Activated naive CD8-positive, alpha-beta T cell treated with anti-CD3 and anti-CD28 coated beads, Interleukin-2, amount 10 ng/mL, durations not matched to agents 7 days and 5 days (primary cell): ENCODE measurements around the gene CDKN2D. TPM values are rescaled to one million over a fixed set of nuclear protein-coding genes. Genes with fewer than 3 reads are reported as not detected.

Source experiments
- ATAC-seq: fragments of 150-1000 bp; cut with Tn5 transposase; one replicate; pipeline ENCODE4 v1.10.0; 2021; ENCODE audit warnings: low read depth, moderate library complexity
- POLR2A ChIA-PET: fragments of 350-600 bp; sonication (Branson Sonifier 250); formaldehyde crosslinking; loops from one replicate; lab custom pipeline; 2021; ENCODE audit warnings: antibody characterized with exemption; lab: Charles Lee
- DNase-seq: peaks from one replicate; pipeline ENCODE4 v3.0.0; 2021
- H3K27ac Mint-ChIP-seq: one replicate; pipeline ENCODE4 v1.8.0; 2022; ENCODE audit warnings: mild to moderate bottlenecking, mixed read lengths
- H3K27me3 Mint-ChIP-seq: one replicate; pipeline ENCODE4 v1.8.0; 2022; ENCODE audit warnings: mild to moderate bottlenecking, moderate library complexity, mixed read lengths
- H3K36me3 Mint-ChIP-seq: one replicate; pipeline ENCODE4 v1.8.0; 2021; ENCODE audit warnings: mild to moderate bottlenecking, mixed read lengths
- H3K4me1 Mint-ChIP-seq: one replicate; pipeline ENCODE4 v1.8.0; 2021; ENCODE audit warnings: mixed read lengths
- H3K4me3 Mint-ChIP-seq: one replicate; pipeline ENCODE4 v1.8.0; 2022; ENCODE audit warnings: mild to moderate bottlenecking, moderate library complexity, mixed read lengths
- H3K9me3 Mint-ChIP-seq: one replicate; pipeline ENCODE4 v1.8.0; 2021; ENCODE audit warnings: mixed read lengths
- microRNA-seq: library from miRNA; unstranded; fragments of <30 nt; microRNA quantifications from one replicate; pipeline ENCODE4 v1.2.0, GENCODE V29; 2022
- total RNA-seq, 2 experiments: library from RNA; stranded (reverse); gene quantifications; one replicate each; pipeline ENCODE4 v1.2.3, GENCODE V29; 2021

Gene CDKN2D
- total RNA-seq, 2 experiments from 2014 or later, result 93.0 to 95.9 TPM

DNA sequence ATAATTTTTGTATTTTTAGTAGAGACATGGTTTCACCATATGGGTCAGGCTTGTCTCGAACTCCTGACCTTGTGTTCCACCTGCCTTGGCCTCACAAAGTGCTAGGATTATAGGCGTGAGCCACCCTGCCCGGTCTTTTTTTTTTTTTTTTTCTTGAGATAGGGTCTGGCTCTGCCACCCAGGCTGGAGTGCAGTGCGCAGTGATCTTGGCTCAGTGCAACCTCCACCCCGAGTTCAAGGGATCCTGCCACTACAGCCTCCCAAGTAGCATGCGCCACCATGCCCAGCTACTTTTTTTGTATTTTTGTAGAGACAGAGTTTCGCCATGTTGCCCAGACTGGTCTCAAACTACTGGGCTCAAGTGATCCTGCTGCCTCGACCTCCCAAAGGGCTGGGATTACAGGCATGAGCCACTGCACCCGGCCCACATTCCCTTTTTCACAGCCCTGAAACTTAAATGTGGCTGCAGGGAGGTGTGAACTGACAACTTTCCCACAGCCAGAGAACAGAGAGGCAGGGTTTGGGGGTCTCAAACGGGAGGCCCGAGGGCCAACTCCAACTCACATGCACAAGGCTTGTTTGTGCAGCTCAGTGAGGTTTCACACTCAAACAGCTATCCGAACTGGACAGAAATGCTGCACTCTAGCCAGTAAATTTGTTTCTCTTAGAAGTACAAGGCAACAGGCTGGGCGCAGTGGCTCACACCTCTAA lies 47.2 kb downstream of the CDKN2D start:
- H3K9me3 Mint-ChIP-seq, result no peaks in the 10 kb centered on the region
- no peak overlapping the region for H3K4me3 Mint-ChIP-seq
- POLR2A ChIA-PET, result interaction anchor here (0.6 kb wide), 1 partner anchor 51 kb away, joined by 4 read pairs; no protein-coding TSS in a partner anchor
- H3K27me3 Mint-ChIP-seq, result peaks cover 43% of the 10 kb centered on the region
- DNase-seq, result no peak
- H3K4me1 Mint-ChIP-seq, result peaks cover 19% of the 10 kb centered on the region
- no peak overlapping the region for H3K27ac Mint-ChIP-seq
- no peaks in the 10 kb centered on the region for H3K36me3 Mint-ChIP-seq
- no peak for ATAC-seq

DNA sequence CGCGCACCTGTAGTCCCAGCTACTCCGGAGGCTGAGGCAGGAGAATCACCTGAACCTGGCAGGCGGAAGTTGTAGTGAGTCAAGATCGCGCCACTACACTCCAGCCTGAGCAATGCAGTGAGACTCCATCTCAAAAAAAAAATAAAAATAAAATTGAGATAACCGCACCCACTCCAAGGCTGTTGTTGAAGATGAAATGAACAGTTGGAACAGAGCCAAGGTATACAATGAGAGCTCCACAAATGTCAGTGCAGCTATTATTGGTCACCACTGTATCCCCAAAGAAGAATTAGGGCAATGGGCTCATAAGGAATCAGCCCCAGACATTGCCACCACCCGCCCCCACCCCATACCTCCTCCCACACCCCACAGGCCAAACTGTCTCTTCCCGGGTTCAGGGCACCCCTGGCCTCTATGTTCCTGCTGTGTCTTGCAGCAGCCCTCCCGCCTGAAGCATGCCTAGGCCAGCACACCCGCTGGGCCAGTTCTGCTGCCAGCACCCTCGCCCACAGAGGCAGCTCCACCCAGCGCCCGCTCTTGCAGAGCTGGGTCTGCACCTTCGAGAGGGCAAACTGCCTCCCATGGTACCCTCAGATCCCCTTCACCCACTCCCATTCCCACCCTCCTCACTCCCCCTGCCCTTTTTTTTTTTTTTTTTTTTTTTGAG lies 48.0 kb downstream of the CDKN2D start:
- POLR2A ChIA-PET, result interaction anchor here (0.6 kb wide), 2 partner anchors 14 to 17 kb away, joined by 3 read pairs; no protein-coding TSS in a partner anchor

DNA sequence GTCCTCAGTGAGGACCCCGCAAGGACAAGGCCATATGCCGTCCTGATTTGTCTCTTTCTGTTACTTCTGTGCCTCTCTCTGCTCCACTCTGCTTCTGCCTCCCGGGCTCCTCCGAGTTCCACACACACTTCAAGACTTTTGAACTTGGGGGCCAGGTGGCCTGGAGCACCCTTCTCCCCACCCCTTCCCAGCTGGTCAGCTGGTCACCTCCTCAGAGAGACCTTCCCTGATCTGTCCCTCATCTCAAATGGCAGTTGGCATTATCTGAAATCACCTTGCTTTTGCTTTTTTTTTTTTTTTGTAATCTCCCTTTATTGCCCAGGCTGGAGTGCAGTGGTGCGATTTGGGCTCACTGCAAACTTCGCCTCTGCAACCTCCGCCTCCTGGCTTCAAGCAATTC lies 49.4 kb downstream of the CDKN2D start:
- POLR2A ChIA-PET, result interaction anchor here (0.7 kb wide), 2 partner anchors 34 to 47 kb away, joined by 3 to 4 read pairs; no protein-coding TSS in a partner anchor
- ATAC-seq, result no peak
- no peak for DNase-seq
- Mint-ChIP-seq H3K4me1 (peaks cover 19% of the 10 kb centered on the region), H3K36me3 (no peaks in the 10 kb centered on the region), H3K9me3 (no peaks in the 10 kb centered on the region), H3K4me3 (no peak overlapping the region), H3K27me3 (peaks cover 62% of the 10 kb centered on the region), H3K27ac (no peak overlapping the region)

More for the DNA sequence above, 48.0 kb downstream of the CDKN2D start:
- Mint-ChIP-seq H3K36me3 (no peaks in the 10 kb centered on the region), H3K4me3 (no peak overlapping the region), H3K27ac (no peak overlapping the region), H3K9me3 (no peaks in the 10 kb centered on the region), H3K27me3 (peaks cover 51% of the 10 kb centered on the region), H3K4me1 (peaks cover 19% of the 10 kb centered on the region)
- ATAC-seq (no peak), DNase-seq (no peak)

DNA sequence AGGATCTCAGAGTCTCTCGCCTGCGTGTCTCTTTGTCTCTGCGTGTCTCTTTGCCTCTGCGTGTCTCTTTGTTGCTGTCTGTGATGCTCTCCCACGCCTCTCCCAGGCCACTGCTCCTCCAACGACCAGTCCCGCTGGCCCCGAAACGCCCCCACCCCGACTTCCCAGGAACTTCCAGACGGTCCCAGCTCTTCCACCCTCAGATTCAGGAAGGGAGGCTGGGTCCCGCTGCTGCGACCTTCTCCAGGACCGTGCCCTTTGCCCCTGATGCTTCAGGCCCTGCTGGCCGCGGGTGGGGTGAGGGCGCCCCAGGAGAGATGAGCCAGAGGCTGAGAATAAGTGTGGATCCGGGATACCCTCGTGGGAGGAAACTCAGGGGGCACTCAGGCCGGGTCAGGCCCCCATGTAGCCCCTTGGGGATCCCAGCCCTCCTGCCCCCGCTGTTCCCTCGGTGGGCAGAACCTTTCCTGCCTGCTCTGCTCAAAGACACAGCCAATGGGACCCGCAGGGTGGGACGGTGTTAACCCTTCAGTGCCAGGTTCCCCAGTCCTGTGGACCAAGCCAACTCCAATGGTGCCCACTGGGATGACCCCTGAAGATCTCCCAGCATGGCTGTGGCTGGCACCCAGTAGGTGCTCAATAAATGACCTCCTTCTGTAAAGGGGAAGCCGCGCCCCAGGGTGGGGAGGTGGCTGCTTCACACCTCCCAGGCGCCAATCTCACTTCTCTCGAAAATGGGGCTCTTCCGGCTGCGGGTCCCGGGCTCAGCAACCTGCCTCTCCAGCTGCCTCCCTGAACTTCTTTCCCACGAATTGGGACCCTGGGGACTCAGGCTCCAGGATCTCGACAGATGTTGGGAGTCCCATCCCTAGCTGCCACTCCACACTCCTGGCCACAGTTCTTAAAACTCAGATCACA lies 50.1 kb downstream of the CDKN2D start:
- H3K27me3 Mint-ChIP-seq, result peaks cover 66% of the 10 kb centered on the region
- H3K9me3 Mint-ChIP-seq, result no peaks in the 10 kb centered on the region
- H3K4me1 Mint-ChIP-seq, result peaks cover 21% of the 10 kb centered on the region
- peak overlapping the region; percentile 58 for H3K4me3 Mint-ChIP-seq
- peak overlapping the region; percentile 60 for H3K27ac Mint-ChIP-seq
- DNase-seq (no peak), ATAC-seq (no peak)
- H3K36me3 Mint-ChIP-seq, result peaks cover 2% of the 10 kb centered on the region
- POLR2A ChIA-PET, result interaction anchor here (2.1 kb wide), 1 partner anchor 49 kb away, joined by 7 read pairs; no protein-coding TSS in a partner anchor

DNA sequence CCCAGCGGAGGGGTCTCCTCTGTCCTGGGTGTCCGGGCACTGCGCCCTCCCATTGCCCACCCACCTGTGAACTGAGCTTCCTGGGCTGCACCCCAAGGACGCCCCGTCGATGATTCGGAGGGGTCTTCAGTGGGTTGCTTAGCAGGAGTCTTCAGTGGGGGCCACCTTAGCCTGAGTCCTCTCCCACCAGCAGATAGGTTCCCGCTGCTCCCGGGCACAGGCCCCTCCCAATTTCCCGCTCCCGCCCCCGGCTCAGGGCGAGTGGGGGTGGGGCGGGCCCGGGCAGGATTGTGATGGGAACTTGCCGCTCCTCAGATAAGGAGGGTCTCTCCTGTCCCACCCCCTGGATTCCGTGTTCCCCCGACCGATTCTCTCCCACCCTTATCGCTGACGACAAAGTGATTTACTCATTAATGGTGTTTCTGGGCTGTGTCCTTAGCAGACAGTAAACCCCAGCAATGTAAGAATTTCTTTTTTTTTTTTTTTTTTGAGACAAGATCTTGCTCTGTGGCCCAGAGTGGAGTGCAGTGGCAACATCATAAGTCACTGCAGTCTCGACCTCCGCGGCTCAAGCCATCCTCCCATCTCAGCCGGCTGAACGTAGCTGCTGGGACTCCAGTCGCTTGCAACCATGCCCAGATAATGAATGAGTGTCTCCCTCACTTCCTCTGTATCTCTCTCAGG lies 50.9 kb downstream of the CDKN2D start:
- Mint-ChIP-seq H3K9me3 (no peaks in the 10 kb centered on the region), H3K36me3 (peaks cover 2% of the 10 kb centered on the region), H3K4me3 (peak overlapping the region; percentile 58), H3K27ac (no peak overlapping the region), H3K4me1 (peaks cover 28% of the 10 kb centered on the region), H3K27me3 (peaks cover 69% of the 10 kb centered on the region)
- ATAC-seq, result peak; percentile 22
- no peak for DNase-seq
- POLR2A ChIA-PET, result interaction anchor here (0.6 to 2.1 kb wide), 4 partner anchors 14 to 110 kb away, joined by 3 to 7 read pairs (median 4); no protein-coding TSS in a partner anchor

DNA sequence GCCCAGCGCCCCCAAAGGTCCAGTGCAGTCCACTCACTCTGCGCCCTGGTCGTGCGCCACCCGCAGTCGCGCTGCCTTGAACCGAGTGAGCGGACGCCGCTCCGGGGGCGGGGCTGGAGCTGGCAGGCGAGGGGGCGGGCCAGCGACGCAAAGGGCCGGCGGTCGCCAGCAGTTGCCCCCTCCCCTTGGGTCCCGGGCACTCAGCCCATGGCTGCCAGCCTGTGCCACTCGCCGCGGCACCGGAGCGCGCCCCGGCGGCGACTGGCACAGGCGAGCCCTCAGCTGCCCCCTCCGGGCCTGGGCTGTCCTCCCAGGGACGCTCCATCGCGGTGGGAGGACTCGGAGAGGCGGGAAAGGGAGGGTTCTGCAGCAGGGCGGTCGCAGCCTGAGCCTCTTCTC lies 51.4 kb downstream of the CDKN2D start, which contains the start of gene S1PR5:
TSS of gene S1PR5 (minus strand) at position 87 of the 399 bp plus-strand sequence. CDS start 2,436 bp downstream, outside the sequence.
- H3K27me3 Mint-ChIP-seq, result peaks cover 71% of the 10 kb centered on the region

DNA sequence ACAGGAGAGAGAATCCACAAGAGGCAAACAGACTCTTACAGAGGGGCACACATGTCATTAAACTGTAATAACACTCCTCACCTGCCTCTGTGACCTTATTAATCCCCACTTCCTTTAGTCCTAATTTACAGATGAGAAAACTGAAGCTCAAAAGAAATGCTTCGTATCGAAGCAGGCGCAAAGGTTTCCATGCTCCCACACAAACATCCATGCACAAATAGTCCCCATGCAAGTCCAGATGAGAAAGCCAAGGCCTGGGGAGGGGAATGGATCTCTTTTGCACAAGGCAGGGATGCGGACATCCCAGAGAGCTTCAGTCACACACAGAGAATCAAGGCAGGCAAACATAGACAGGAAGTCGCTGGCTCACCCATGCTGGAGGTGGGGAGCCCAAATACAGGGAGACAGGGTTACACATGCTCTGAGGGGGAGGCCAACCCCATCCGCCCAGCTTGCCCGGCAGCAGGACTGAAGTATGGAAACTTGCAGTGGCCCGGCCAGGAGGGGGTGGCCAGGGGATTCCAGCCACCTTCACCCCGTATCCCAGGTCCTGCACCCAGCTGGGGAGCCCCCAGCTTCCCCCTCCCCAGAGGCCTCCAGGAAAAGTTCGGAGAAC lies 52.0 kb downstream of the CDKN2D start:
- POLR2A ChIA-PET, result interaction anchor here (0.7 to 2.1 kb wide), 5 partner anchors 13 to 238 kb away, joined by 3 to 7 read pairs (median 3); no protein-coding TSS in a partner anchor
- Mint-ChIP-seq H3K36me3 (peaks cover 2% of the 10 kb centered on the region), H3K4me1 (peaks cover 28% of the 10 kb centered on the region), H3K4me3 (peak overlapping the region; percentile 39), H3K9me3 (no peaks in the 10 kb centered on the region), H3K27ac (peak overlapping the region; percentile 13), H3K27me3 (peaks cover 72% of the 10 kb centered on the region)
- no peak for ATAC-seq
- DNase-seq, result no peak

More for the DNA sequence above, 51.4 kb downstream of the CDKN2D start, which contains the start of gene S1PR5:
- peak within 1 kb of the TSS; percentile 13 for H3K27ac Mint-ChIP-seq
- H3K4me1 Mint-ChIP-seq, result peaks cover 28% of the 10 kb centered on the region
- POLR2A ChIA-PET, result interaction anchor here (0.6 to 2.1 kb wide), 4 partner anchors 13 to 110 kb away, joined by 3 to 7 read pairs (median 4); no protein-coding TSS in a partner anchor
- no peaks in the 10 kb centered on the region for H3K9me3 Mint-ChIP-seq
- H3K4me3 Mint-ChIP-seq, result peak within 1 kb of the TSS; percentile 58
- H3K36me3 Mint-ChIP-seq, result peaks cover 2% of the 10 kb centered on the region
- ATAC-seq, result peak; percentile 19
- peak; percentile 55 for DNase-seq

Small RNA genes within 50 kb of the gene (microRNA-seq; reads per million reads assigned to microRNA genes)
- not detected for gene MIR1238

Other genes with a start within 250 kb of the CDKN2D start
- 10 to 100 TPM; 77.9 to 78.5 TPM for gene RAVER1, start 235.4 kb downstream of the CDKN2D start, total RNA-seq
- gene ICAM3, start 229.4 kb downstream of the CDKN2D start, total RNA-seq, result 100 to 1,000 TPM; 182 to 189 TPM
- gene TYK2, start 188.4 kb downstream of the CDKN2D start, total RNA-seq, result 100 to 1,000 TPM; 277 to 290 TPM
- gene CDC37, start 165.4 kb downstream of the CDKN2D start, total RNA-seq, result 100 to 1,000 TPM; 242 to 248 TPM
- gene PDE4A, start 148.4 kb downstream of the CDKN2D start, total RNA-seq, result 10 to 100 TPM; 28.2 to 29.2 TPM
- 10 to 100 TPM; 82.2 to 82.7 TPM for gene KEAP1, start 65.6 kb downstream of the CDKN2D start, total RNA-seq
- 1 to 10 TPM; 3.3 to 4.7 TPM for gene S1PR5, start 51.5 kb downstream of the CDKN2D start, total RNA-seq
- gene ATG4D, start 25.1 kb downstream of the CDKN2D start, total RNA-seq, result 10 to 100 TPM; 50.4 to 66.6 TPM
- gene KRI1, start 3.0 kb downstream of the CDKN2D start, total RNA-seq, result 10 to 100 TPM; 76.2 to 85.4 TPM
- not detected for gene AP1M2, start 18.3 kb upstream of the CDKN2D start, total RNA-seq
- 100 to 1,000 TPM; 155 to 156 TPM for gene SLC44A2, start 56.6 kb upstream of the CDKN2D start, total RNA-seq
- gene ILF3, start 85.4 kb upstream of the CDKN2D start, total RNA-seq, result 100 to 1,000 TPM; 344 to 354 TPM
- gene QTRT1, start 132.5 kb upstream of the CDKN2D start, total RNA-seq, result 10 to 100 TPM; 35.9 to 37.7 TPM
- 100 to 1,000 TPM; 249 to 259 TPM for gene DNM2, start 149.1 kb upstream of the CDKN2D start, total RNA-seq